H1 (cell line): ENCODE measurements around the gene PIK3CA. TPM values are rescaled to one million over a fixed set of nuclear protein-coding genes. Genes with fewer than 3 reads are reported as not detected.

Experiments used
- CTCF ChIA-PET: fragments of 300-600 bp; sonication (Branson Sonifier 250); formaldehyde crosslinking; loops from one replicate; lab custom pipeline; 2021; ENCODE audit not compliant: partially characterized antibody; lab: Charles Lee
- POLR2A ChIA-PET: fragments of 300-600 bp; sonication (Branson Sonifier 250); formaldehyde crosslinking; loops from one replicate; lab custom pipeline; 2021; ENCODE audit warnings: inconsistent platforms; ENCODE audit not compliant: partially characterized antibody; lab: Charles Lee
- DNase-seq, 2 experiments: peaks; one replicate each; pipeline versions ENCODE4 v3.0.0 to v3.0.0-alpha.2; 2010 to 2022; ENCODE audit warnings: low spot score in 2 of 2, low read depth in 1 of 2, mixed read lengths in 1 of 2
- FAIRE-seq: peaks from 2 replicates; lab custom pipeline; 2011; peaks lifted over from hg19 to GRCh38; lab: Jason Lieb, UNC
- H2AFZ ChIP-seq: 2 replicates; pipeline ENCODE4 v1.8.1; 2012; ENCODE audit warnings: low read length, inconsistent platforms
- H2AK5ac ChIP-seq: 2 replicates; pipeline ENCODE4 v1.6.1; 2013; ENCODE audit warnings: low read depth, low read length
- H2BK120ac ChIP-seq: replicated peaks from 2 replicates; pipeline ENCODE3; 2013; ENCODE audit warnings: low read depth, low read length, inconsistent platforms
- H2BK12ac ChIP-seq: 2 replicates; pipeline ENCODE4 v1.6.1; 2013; ENCODE audit warnings: low read depth, low read length
- H2BK15ac ChIP-seq: 2 replicates; pipeline ENCODE4 v1.6.1; 2013; ENCODE audit warnings: low read length
- H2BK20ac ChIP-seq: 2 replicates; pipeline ENCODE4 v1.6.1; 2013; ENCODE audit warnings: low read length
- H2BK5ac ChIP-seq: 2 replicates; pipeline ENCODE4 v1.6.1; 2013; ENCODE audit warnings: low read depth, low read length
- H3K14ac ChIP-seq: 2 replicates; pipeline ENCODE4 v1.6.1; 2013; ENCODE audit warnings: inconsistent platforms; ENCODE audit not compliant: insufficient read length
- H3K18ac ChIP-seq: 2 replicates; pipeline ENCODE4 v1.6.1; 2013; ENCODE audit warnings: low read length; ENCODE audit errors: extremely low read depth
- H3K23ac ChIP-seq: 2 replicates; pipeline ENCODE4 v1.6.1; 2013; ENCODE audit warnings: inconsistent platforms; ENCODE audit not compliant: insufficient read length
- H3K23me2 ChIP-seq: 2 replicates; pipeline ENCODE4 v1.6.1; 2013; ENCODE audit warnings: low read depth, low read length
- H3K27ac ChIP-seq: 2 replicates; pipeline ENCODE4 v1.6.1; 2011; ENCODE audit warnings: low read depth, low read length, inconsistent platforms
- H3K27me3 ChIP-seq, 4 experiments: replicated peaks in 1 of 4; 1 replicate in 1 of 4; 2 replicates in 3 of 4; pipeline versions ENCODE4 v1.6.1 to v1.8.1; 2011 to 2013; ENCODE audit warnings: low read length in 3 of 4, mild to moderate bottlenecking in 3 of 4, inconsistent platforms in 2 of 4, mixed read lengths in 2 of 4, moderate library complexity in 1 of 4; ENCODE audit not compliant: control insufficient read depth in 3 of 4, insufficient read depth in 3 of 4; ENCODE audit errors: extremely low read depth in 1 of 4
- H3K36me3 ChIP-seq, 4 experiments: 2 replicates each; pipeline versions ENCODE4 v1.6.1 to v1.8.1; 2011 to 2013; ENCODE audit warnings: mild to moderate bottlenecking in 4 of 4, low read length in 3 of 4, moderate library complexity in 2 of 4, control low read depth in 1 of 4, inconsistent platforms in 1 of 4; ENCODE audit not compliant: insufficient read depth in 4 of 4, control insufficient read depth in 2 of 4
- H3K4ac ChIP-seq: replicated peaks from 2 replicates; pipeline ENCODE3; 2013; ENCODE audit warnings: low read length, low read depth, mixed read lengths, inconsistent platforms; ENCODE audit not compliant: insufficient read length
- H3K4me1 ChIP-seq, 4 experiments: replicated peaks in 1 of 4; 1 replicate in 1 of 4; 2 replicates in 3 of 4; pipeline versions ENCODE4 v1.6.1 to v1.8.1; 2011 to 2013; ENCODE audit warnings: low read length in 3 of 4, inconsistent platforms in 2 of 4, mixed read lengths in 1 of 4; ENCODE audit not compliant: insufficient read depth in 4 of 4, control insufficient read depth in 3 of 4
- H3K4me2 ChIP-seq, 2 experiments: 2 replicates each; pipeline versions ENCODE4 v1.6.1 to v1.8.1; 2011 to 2013; ENCODE audit warnings: low read depth in 2 of 2, low read length in 2 of 2, control low read depth in 1 of 2, inconsistent platforms in 1 of 2, mild to moderate bottlenecking in 1 of 2; ENCODE audit not compliant: insufficient read depth in 1 of 2
- H3K4me3 ChIP-seq, 4 experiments: fragments of 200-600, 300-600 bp in 1 of 4; sonication (generic), shearing (Covaris generic), sonication (Bioruptor Twin) in 1 of 4; 2 replicates each; pipeline versions ENCODE4 v1.5.1 to v1.8.1; 2011 to 2016; ENCODE audit warnings: low read length in 4 of 4, low read depth in 3 of 4, control low read depth in 2 of 4, inconsistent platforms in 2 of 4, mild to moderate bottlenecking in 2 of 4, mixed read lengths in 1 of 4, moderate library complexity in 1 of 4; ENCODE audit not compliant: insufficient read depth in 2 of 4; ENCODE audit errors: extremely low read depth in 1 of 4
- H3K56ac ChIP-seq: replicated peaks from 2 replicates; pipeline ENCODE3; 2013; ENCODE audit warnings: low read depth, mild to moderate bottlenecking, mixed read lengths, low read length, inconsistent platforms; ENCODE audit not compliant: insufficient read length
- H3K79me1 ChIP-seq: 2 replicates; pipeline ENCODE4 v1.6.1; 2013; ENCODE audit warnings: low read depth, low read length, control low read depth
- H3K79me2 ChIP-seq, 2 experiments: 2 replicates each; pipeline versions ENCODE4 v1.6.1 to v1.8.1; 2012 to 2013; ENCODE audit warnings: low read length in 2 of 2, mild to moderate bottlenecking in 2 of 2, inconsistent platforms in 1 of 2; ENCODE audit not compliant: insufficient read depth in 2 of 2, control insufficient read depth in 1 of 2
- H3K9ac ChIP-seq, 4 experiments: replicated peaks in 1 of 4; 1 replicate in 1 of 4; 2 replicates in 3 of 4; pipeline versions ENCODE4 v1.6.1 to v1.8.1; 2011 to 2013; ENCODE audit warnings: low read depth in 3 of 4, low read length in 3 of 4, control low read depth in 2 of 4, mild to moderate bottlenecking in 2 of 4, moderate library complexity in 2 of 4, inconsistent platforms in 1 of 4; ENCODE audit errors: extremely low read depth in 1 of 4
- H3K9me3 ChIP-seq, 2 experiments: 2 replicates each; pipeline versions ENCODE4 v1.6.1 to v1.8.1; 2012 to 2013; ENCODE audit warnings: mild to moderate bottlenecking in 2 of 2, moderate library complexity in 2 of 2, control low read depth in 1 of 2, inconsistent platforms in 1 of 2, low read depth in 1 of 2, low read length in 1 of 2, mixed read lengths in 1 of 2; ENCODE audit not compliant: insufficient read depth in 2 of 2
- H4K20me1 ChIP-seq, 2 experiments: replicated peaks in 1 of 2; 2 replicates each; pipeline versions ENCODE3 to v1.8.1; 2011 to 2013; ENCODE audit warnings: inconsistent platforms in 2 of 2, low read length in 2 of 2, mild to moderate bottlenecking in 1 of 2; ENCODE audit not compliant: insufficient read depth in 2 of 2, control insufficient read depth in 1 of 2
- H4K5ac ChIP-seq: 2 replicates; pipeline ENCODE4 v1.6.1; 2013; ENCODE audit warnings: low read length, low read depth, mixed read lengths, inconsistent platforms; ENCODE audit not compliant: insufficient read length
- H4K8ac ChIP-seq: 2 replicates; pipeline ENCODE4 v1.8.0; 2013; ENCODE audit warnings: mild to moderate bottlenecking, moderate library complexity, low read length, inconsistent platforms; ENCODE audit not compliant: insufficient read depth; ENCODE audit errors: extremely low read depth
- H4K91ac ChIP-seq: replicated peaks from 2 replicates; pipeline ENCODE3; 2013; ENCODE audit warnings: low read length, mixed read lengths, inconsistent platforms; ENCODE audit not compliant: insufficient read length
- ATF2 ChIP-seq: IDR thresholded peaks from 2 replicates; pipeline ENCODE4 v1.6.1; 2012; ENCODE audit warnings: low read length, inconsistent platforms
- BRCA1 ChIP-seq: IDR thresholded peaks from 2 replicates; pipeline ENCODE4 v1.6.1; 2012; ENCODE audit warnings: low read depth, low read length, improper control_type of control experiment
- CEBPB ChIP-seq: IDR thresholded peaks from 2 replicates; pipeline ENCODE4 v1.6.1; 2012; ENCODE audit warnings: low read depth, low read length
- CTBP2 ChIP-seq: IDR thresholded peaks from 2 replicates; pipeline ENCODE4 v1.7.0; 2011; ENCODE audit warnings: borderline replicate concordance, mild to moderate bottlenecking, moderate library complexity, mixed read lengths, low read length; ENCODE audit not compliant: insufficient read depth, insufficient read length
- EGR1 ChIP-seq: IDR thresholded peaks from 2 replicates; pipeline ENCODE4 v1.6.1; 2011; ENCODE audit warnings: low read depth, low read length, borderline replicate concordance
- EP300 ChIP-seq, 2 experiments: IDR thresholded peaks; 1 replicate in 1 of 2; 2 replicates in 1 of 2; pipeline ENCODE4 v1.6.1; 2011 to 2012; ENCODE audit warnings: low read depth in 2 of 2, low read length in 2 of 2, mild to moderate bottlenecking in 2 of 2, borderline replicate concordance in 1 of 2, inconsistent platforms in 1 of 2, moderate library complexity in 1 of 2
- GABPA ChIP-seq: IDR thresholded peaks from 2 replicates; pipeline ENCODE4 v1.6.1; 2011; ENCODE audit warnings: mild to moderate bottlenecking, low read length, moderate library complexity, borderline replicate concordance; ENCODE audit not compliant: insufficient read depth
- GTF2F1 ChIP-seq: IDR thresholded peaks from 2 replicates; pipeline ENCODE4 v1.6.1; 2012; ENCODE audit warnings: low read depth, low read length, improper control_type of control experiment, borderline replicate concordance
- KDM4A ChIP-seq: IDR thresholded peaks from one replicate; pipeline ENCODE4 v1.7.1; 2012; ENCODE audit warnings: low read depth, mild to moderate bottlenecking, moderate library complexity, low read length, inconsistent platforms; ENCODE audit not compliant: severe bottlenecking
- POLR2AphosphoS5 ChIP-seq: IDR thresholded peaks from 2 replicates; pipeline ENCODE4 v1.6.1; 2011; ENCODE audit warnings: low read depth, low read length
- TEAD4 ChIP-seq: IDR thresholded peaks from 2 replicates; pipeline ENCODE4 v1.6.1; 2012; ENCODE audit warnings: low read depth, low read length, inconsistent platforms, mixed read lengths
- ZNF274 ChIP-seq: IDR thresholded peaks from 2 replicates; pipeline ENCODE4 v1.7.0; 2012; ENCODE audit warnings: low read length, borderline replicate concordance; ENCODE audit errors: extremely low read depth
- WGBS, 2 experiments: shearing (Covaris generic) in 1 of 2; methylation state at CpG; one replicate each; pipeline versions ENCODE4 v1.1.6 to v1.1.7; 2013 to 2015; ENCODE audit warnings: low lambda C conversion rate in 2 of 2, mixed read lengths in 2 of 2, inconsistent platforms in 1 of 2, low coverage in 1 of 2, missing lambda C conversion rate in 1 of 2; ENCODE audit not compliant: insufficient replicate concordance in 2 of 2, insufficient coverage in 1 of 2, insufficient read length in 1 of 2; ENCODE audit errors: extremely low coverage in 1 of 2, missing lambda C conversion rate in 1 of 2; 5-methylcytosine and 5-hydroxymethylcytosine counted together
- polyA plus RNA-seq, 7 experiments: library from polyadenylated mRNA; depleted of rRNA in 3 of 7; stranded (reverse) in 5 of 7; unstranded in 2 of 7; fragments of >200 nt in 5 of 7; fragments of 200-250 nt in 2 of 7; gene quantifications; 1 replicate in 5 of 7; 2 replicates in 1 of 7; 4 replicates in 1 of 7; pipeline versions ENCODE4 v1.2.1 to v1.2.3, GENCODE V29; 2011 to 2013; ENCODE audit warnings: missing spikeins in 2 of 7, mixed read lengths in 2 of 7
- total RNA-seq: library from RNA; stranded (reverse); fragmentation: NEBNext Ultra II Directional; extraction: Animal tissue kit (Norgen Biotek cat#: 25700); gene quantifications from 2 replicates; pipeline ENCODE4 v1.2.1, GENCODE V29; 2021

Gene PIK3CA
- total and polyA plus RNA-seq, 2 of the 8 experiments (the other 6 are each of a cell fraction or from before 2014, with no cell fraction given): 1.6 to 11.3 TPM

DNA sequence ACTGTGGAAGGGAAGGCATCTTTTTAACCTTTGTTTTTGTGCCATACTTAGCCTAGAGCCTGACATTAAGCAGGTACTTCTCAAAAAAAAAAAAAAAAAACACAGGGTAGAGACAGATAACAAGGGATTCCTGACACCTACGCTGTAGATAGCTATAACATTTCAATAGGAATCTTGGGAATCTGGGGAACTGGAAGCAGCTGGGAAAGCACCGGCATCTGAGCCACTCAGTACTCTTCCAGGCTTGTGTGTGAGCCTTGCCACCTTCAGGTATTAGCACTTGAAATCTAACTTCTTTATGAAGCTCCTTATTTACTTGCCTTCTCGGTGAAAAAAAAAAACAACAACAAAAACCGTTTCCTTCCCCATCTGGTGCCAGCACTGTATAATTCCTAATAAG is 46.8 kb downstream of the PIK3CA start:
- ChIA-PET CTCF (interaction anchor here (0.6 to 1.8 kb wide), 6 partner anchors 19 to 127 kb away, joined by 3 to 7 read pairs (median 4); partner anchors contain the start of gene ZMAT3), POLR2A (no interaction called here)
- no peak overlapping the region for H3K27ac ChIP-seq
- H3K4me2 ChIP-seq: no peak overlapping the region
- peaks cover 0 to 53% of the 10 kb centered on the region in 2 experiments; a peak in 3 of 4 replicates for H3K79me2 ChIP-seq
- no peak overlapping the region for H3K23ac ChIP-seq
- no peak overlapping the region for H2AK5ac ChIP-seq
- H3K79me1 ChIP-seq: no peaks in the 10 kb centered on the region
- no peak for FAIRE-seq
- H2BK20ac ChIP-seq: no peak overlapping the region
- WGBS, 2 experiments: 62% methylated on average over 4 of the region's 4 CpGs; no CpG with 5 or more reads in 1 of the 2 experiments
- no peak for DNase-seq
- H3K4me1 ChIP-seq: peaks cover 0 to 5% (median 4%) of the 10 kb centered on the region in 4 experiments; a peak in 4 of 7 replicates
- no peak overlapping the region for H3K14ac ChIP-seq
- no peak overlapping the region for H2BK12ac ChIP-seq
- H3K36me3 ChIP-seq: no peaks in the 10 kb centered on the region; a peak in 1 of 8 replicates
- no peak overlapping the region for H4K8ac ChIP-seq
- no peak overlapping the region for H3K18ac ChIP-seq
- H2BK5ac ChIP-seq: no peak overlapping the region
- H4K5ac ChIP-seq: no peak overlapping the region
- H4K91ac ChIP-seq: no peak overlapping the region
- no peak overlapping the region for H3K56ac ChIP-seq
- H2AFZ ChIP-seq: no peak overlapping the region
- H3K9me3 ChIP-seq: no peaks in the 10 kb centered on the region
- H2BK15ac ChIP-seq: no peak overlapping the region
- H2BK120ac ChIP-seq: no peak overlapping the region
- no peaks in the 10 kb centered on the region for H3K27me3 ChIP-seq
- no peak overlapping the region; a peak in 1 of 7 replicates for H3K9ac ChIP-seq
- no peaks in the 10 kb centered on the region for H4K20me1 ChIP-seq
- H3K4ac ChIP-seq: no peak overlapping the region
- H3K23me2 ChIP-seq: no peaks in the 10 kb centered on the region
- no peak overlapping the region for H3K4me3 ChIP-seq
- no peak for TF ChIP-seq KDM4A
- no peak for TF ChIP-seq CEBPB
- TF ChIP-seq TEAD4: no peak
- TF ChIP-seq ATF2: no peak
- no peak for TF ChIP-seq BRCA1
- no peak for TF ChIP-seq GABPA
- no peak for TF ChIP-seq EP300 (IDR thresholded peaks at IDR 0.05; ENCODE audit: borderline replicate concordance in 1 of 2, low read depth in 2 of 2, low read length in 2 of 2)
- no peak for TF ChIP-seq CTBP2
- no peak for TF ChIP-seq POLR2AphosphoS5
- TF ChIP-seq GTF2F1: no peak
- no peak for TF ChIP-seq ZNF274
- TF ChIP-seq EGR1: no peak
